NK-92 (cell line): ENCODE measurements around the gene ZRANB2.

Experiments
- DNase-seq: peaks from one replicate; lab custom pipeline; 2025; ENCODE audit not compliant: unreplicated experiment; lab: John Stamatoyannopoulos, UW

ZRANB2 gene

GRCh38 chr1:71030026-71030425 lies 50.8 kb downstream of the ZRANB2 start:
- no peak for DNase-seq

GRCh38 chr1:71028981-71029380 lies 51.9 kb downstream of the ZRANB2 start:
- no peak for DNase-seq

- DNase-seq: no peak
Measured at GRCh38 chr1:71027991-71028390, 52.8 kb downstream of the ZRANB2 start.

- no peak for DNase-seq
Measured at GRCh38 chr1:71026093-71026492, 54.7 kb downstream of the ZRANB2 start.

- DNase-seq: no peak
Measured at GRCh38 chr1:71023515-71023914, 57.3 kb downstream of the ZRANB2 start.

- no peak for DNase-seq
Measured at GRCh38 chr1:71019233-71019969, 61.4 kb downstream of the ZRANB2 start.

GRCh38 chr1:71018791-71019190 lies 62.0 kb downstream of the ZRANB2 start:
- DNase-seq: no peak

- no peak for DNase-seq
Measured at GRCh38 chr1:71015745-71016144, 65.1 kb downstream of the ZRANB2 start.

GRCh38 chr1:71014178-71014579 lies 66.7 kb downstream of the ZRANB2 start:
- DNase-seq: no peak
